CD14-positive monocyte (primary cell): ENCODE measurements around the gene FRS2. TPM values are rescaled to one million over a fixed set of nuclear protein-coding genes. Genes with fewer than 3 reads are reported as not detected.

ENCODE experiments used
- DNase-seq, 3 donors: peaks; one replicate each; pipeline ENCODE4 v3.0.0-alpha.2; 2011 to 2022
- H2AFZ ChIP-seq: 2 replicates; pipeline ENCODE4 v1.6.0; 2012; ENCODE audit warnings: mild to moderate bottlenecking, low read depth, low read length, inconsistent platforms; ENCODE audit not compliant: insufficient read depth, poor library complexity, severe bottlenecking
- H3K27ac ChIP-seq, 2 donors: 1 replicate in 1 of 2; 2 replicates in 1 of 2; pipeline ENCODE4 v1.5.1; 2012 to 2013; ENCODE audit warnings: low read length in 2 of 2, control low read depth in 1 of 2, inconsistent platforms in 1 of 2, low read depth in 1 of 2, mild to moderate bottlenecking in 1 of 2
- H3K27me3 ChIP-seq, 2 donors: one replicate each; pipeline versions ENCODE4 v1.6.0 to v1.6.1; 2011 to 2013; ENCODE audit warnings: low read length in 2 of 2; ENCODE audit not compliant: control insufficient read depth in 2 of 2, insufficient read depth in 2 of 2
- H3K36me3 ChIP-seq, 2 donors: replicated peaks in 1 of 2; 1 replicate in 1 of 2; 2 replicates in 1 of 2; pipeline versions ENCODE4 v1.5.1 to v1.6.1; 2012 to 2013; ENCODE audit warnings: low read length in 2 of 2, control low read depth in 1 of 2, inconsistent platforms in 1 of 2, mild to moderate bottlenecking in 1 of 2; ENCODE audit not compliant: insufficient read depth in 2 of 2, control insufficient read depth in 1 of 2
- H3K4me1 ChIP-seq, 2 donors: 1 replicate in 1 of 2; 2 replicates in 1 of 2; pipeline versions ENCODE4 v1.5.1 to v1.6.1; 2012 to 2013; ENCODE audit warnings: low read length in 2 of 2, control low read depth in 1 of 2, inconsistent platforms in 1 of 2, mild to moderate bottlenecking in 1 of 2, moderate library complexity in 1 of 2; ENCODE audit not compliant: insufficient read depth in 2 of 2, control insufficient read depth in 1 of 2
- H3K4me2 ChIP-seq: replicated peaks from 2 replicates; pipeline ENCODE3; 2012; ENCODE audit warnings: low read length, moderate library complexity, mild to moderate bottlenecking; ENCODE audit not compliant: poor library complexity, severe bottlenecking; ENCODE audit errors: extremely low read depth
- H3K4me3 ChIP-seq, 3 experiments: fragments of 200-600 bp in 1 of 3; sonication (generic) in 1 of 3; replicated peaks in 1 of 3; 1 replicate in 2 of 3; 2 replicates in 1 of 3; pipeline ENCODE4 v1.5.1; 2011 to 2013; ENCODE audit warnings: low read length in 3 of 3, mild to moderate bottlenecking in 3 of 3, control low read depth in 2 of 3, low read depth in 2 of 3, inconsistent platforms in 1 of 3, moderate library complexity in 1 of 3
- H3K79me2 ChIP-seq: 2 replicates; pipeline ENCODE4 v1.6.0; 2012; ENCODE audit warnings: mild to moderate bottlenecking, control low read depth, inconsistent platforms, low read length, moderate library complexity; ENCODE audit not compliant: insufficient read depth
- H3K9ac ChIP-seq: 2 replicates; pipeline ENCODE4 v1.6.0; 2017; ENCODE audit warnings: low read length, mild to moderate bottlenecking; ENCODE audit not compliant: insufficient read depth, poor library complexity, severe bottlenecking
- H3K9me3 ChIP-seq, 2 donors: replicated peaks in 1 of 2; 1 replicate in 1 of 2; 2 replicates in 1 of 2; pipeline versions ENCODE4 v1.5.1 to v1.6.1; 2012 to 2013; ENCODE audit warnings: low read length in 2 of 2, control low read depth in 1 of 2; ENCODE audit not compliant: control insufficient read depth in 1 of 2, insufficient read depth in 1 of 2
- H4K20me1 ChIP-seq: 2 replicates; pipeline ENCODE4 v1.6.0; 2012; ENCODE audit warnings: mild to moderate bottlenecking, low read length, control low read depth, moderate library complexity; ENCODE audit not compliant: insufficient read depth
- H3K27ac Mint-ChIP-seq, 7 donors: one replicate each; pipeline ENCODE4 v1.8.0; 2020; ENCODE audit warnings: mild to moderate bottlenecking in 7 of 7, mixed read lengths in 7 of 7, moderate library complexity in 6 of 7, inconsistent platforms in 2 of 7
- H3K27me3 Mint-ChIP-seq, 3 donors: one replicate each; pipeline ENCODE4 v1.8.0; 2021 to 2022; ENCODE audit warnings: low read depth in 3 of 3, mild to moderate bottlenecking in 3 of 3, mixed read lengths in 3 of 3, moderate library complexity in 3 of 3, inconsistent platforms in 1 of 3
- H3K36me3 Mint-ChIP-seq, 2 donors: one replicate each; pipeline ENCODE4 v1.8.0; 2020; ENCODE audit warnings: mixed read lengths in 2 of 2, inconsistent platforms in 1 of 2, mild to moderate bottlenecking in 1 of 2
- H3K4me1 Mint-ChIP-seq: one replicate; pipeline ENCODE4 v1.8.0; 2020; ENCODE audit warnings: mild to moderate bottlenecking, mixed read lengths
- H3K4me3 Mint-ChIP-seq, 2 donors: one replicate each; pipeline ENCODE4 v1.8.0; 2020; ENCODE audit warnings: mild to moderate bottlenecking in 2 of 2, mixed read lengths in 2 of 2, moderate library complexity in 1 of 2
- H3K9me3 Mint-ChIP-seq, 7 donors: one replicate each; pipeline ENCODE4 v1.8.0; 2020 to 2022; ENCODE audit warnings: mixed read lengths in 7 of 7, mild to moderate bottlenecking in 6 of 7, moderate library complexity in 6 of 7, inconsistent platforms in 2 of 7
- WGBS: methylation state at CpG from one replicate; pipeline ENCODE4 v1.1.5; 2013; ENCODE audit warnings: missing lambda C conversion rate; ENCODE audit not compliant: insufficient coverage; 5-methylcytosine and 5-hydroxymethylcytosine counted together
- intact Hi-C, 2 donors: fragments of 100-400 bp; cut with micrococcal nuclease; formaldehyde crosslinking; loops; one replicate each; pipeline versions ENCODE4 v1.15.0 to v1.15.1; 2023
- polyA plus RNA-seq, 3 donors: library from polyadenylated mRNA; depleted of rRNA in 1 of 3; unstranded in 2 of 3; stranded (reverse) in 1 of 3; fragments of 300-500 nt in 2 of 3; fragments of >200 nt in 1 of 3; fragmentation: Illumina TruSeq in 2 of 3; gene quantifications; 1 replicate in 2 of 3; 2 replicates in 1 of 3; pipeline ENCODE4 v1.2.3, GENCODE V29; 2012 to 2021
- TF ChIP-seq, protein P1 (sequence below): fragments of 200-600 bp; IDR thresholded peaks from one replicate; pipeline ENCODE4 v1.8.0; 2022; ENCODE audit warnings: antibody characterized with exemption, mild to moderate bottlenecking

FRS2 gene
- polyA plus RNA-seq, 3 donors, result 6.8 to 13.6 (median 13.0) TPM

DNA sequence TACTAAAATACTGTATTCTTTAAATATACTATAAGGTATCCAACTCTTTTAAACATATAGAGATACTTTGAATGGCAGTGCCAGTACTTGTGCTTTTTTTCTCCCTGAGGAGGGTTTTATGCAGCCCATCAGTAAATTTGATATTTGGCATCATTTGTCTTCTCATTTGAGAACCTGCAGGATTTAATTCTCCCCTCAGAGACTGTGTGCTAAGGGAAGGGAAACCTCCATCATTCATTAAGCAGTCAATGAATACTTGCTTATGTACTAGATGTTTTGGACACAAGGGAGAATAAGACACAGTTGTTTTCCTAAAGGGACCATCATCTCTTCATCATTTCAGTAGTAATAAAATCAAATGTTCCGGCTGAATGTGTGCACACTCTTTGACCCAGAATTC lies 40.8 kb downstream of the FRS2 start:
- Histone ChIP-seq H3K27ac (no peak overlapping the region), H3K79me2 (peaks cover 73% of the 10 kb centered on the region), H2AFZ (no peak overlapping the region), H3K9ac (no peak overlapping the region), H4K20me1 (peaks cover 92% of the 10 kb centered on the region), H3K27me3 (no peaks in the 10 kb centered on the region), H3K9me3 (no peaks in the 10 kb centered on the region), H3K36me3 (no peaks in the 10 kb centered on the region), H3K4me3 (no peak overlapping the region), H3K4me2 (no peak overlapping the region), H3K4me1 (peaks cover 0 to 3% of the 10 kb centered on the region in 2 donors)
- intact Hi-C loops, result no loop called here
- Mint-ChIP-seq H3K36me3 (peaks cover 4 to 5% of the 10 kb centered on the region in 2 donors), H3K27me3 (no peaks in the 10 kb centered on the region), H3K4me1 (peaks cover 21% of the 10 kb centered on the region), H3K4me3 (no peak overlapping the region), H3K27ac (no peak overlapping the region), H3K9me3 (no peaks in the 10 kb centered on the region)
- no CpG with 5 or more reads among the region's 1 CpG for WGBS
- DNase-seq, result no peak
- TF ChIP-seq, protein P1, sequence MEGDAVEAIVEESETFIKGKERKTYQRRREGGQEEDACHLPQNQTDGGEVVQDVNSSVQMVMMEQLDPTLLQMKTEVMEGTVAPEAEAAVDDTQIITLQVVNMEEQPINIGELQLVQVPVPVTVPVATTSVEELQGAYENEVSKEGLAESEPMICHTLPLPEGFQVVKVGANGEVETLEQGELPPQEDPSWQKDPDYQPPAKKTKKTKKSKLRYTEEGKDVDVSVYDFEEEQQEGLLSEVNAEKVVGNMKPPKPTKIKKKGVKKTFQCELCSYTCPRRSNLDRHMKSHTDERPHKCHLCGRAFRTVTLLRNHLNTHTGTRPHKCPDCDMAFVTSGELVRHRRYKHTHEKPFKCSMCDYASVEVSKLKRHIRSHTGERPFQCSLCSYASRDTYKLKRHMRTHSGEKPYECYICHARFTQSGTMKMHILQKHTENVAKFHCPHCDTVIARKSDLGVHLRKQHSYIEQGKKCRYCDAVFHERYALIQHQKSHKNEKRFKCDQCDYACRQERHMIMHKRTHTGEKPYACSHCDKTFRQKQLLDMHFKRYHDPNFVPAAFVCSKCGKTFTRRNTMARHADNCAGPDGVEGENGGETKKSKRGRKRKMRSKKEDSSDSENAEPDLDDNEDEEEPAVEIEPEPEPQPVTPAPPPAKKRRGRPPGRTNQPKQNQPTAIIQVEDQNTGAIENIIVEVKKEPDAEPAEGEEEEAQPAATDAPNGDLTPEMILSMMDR, result no peak

DNA sequence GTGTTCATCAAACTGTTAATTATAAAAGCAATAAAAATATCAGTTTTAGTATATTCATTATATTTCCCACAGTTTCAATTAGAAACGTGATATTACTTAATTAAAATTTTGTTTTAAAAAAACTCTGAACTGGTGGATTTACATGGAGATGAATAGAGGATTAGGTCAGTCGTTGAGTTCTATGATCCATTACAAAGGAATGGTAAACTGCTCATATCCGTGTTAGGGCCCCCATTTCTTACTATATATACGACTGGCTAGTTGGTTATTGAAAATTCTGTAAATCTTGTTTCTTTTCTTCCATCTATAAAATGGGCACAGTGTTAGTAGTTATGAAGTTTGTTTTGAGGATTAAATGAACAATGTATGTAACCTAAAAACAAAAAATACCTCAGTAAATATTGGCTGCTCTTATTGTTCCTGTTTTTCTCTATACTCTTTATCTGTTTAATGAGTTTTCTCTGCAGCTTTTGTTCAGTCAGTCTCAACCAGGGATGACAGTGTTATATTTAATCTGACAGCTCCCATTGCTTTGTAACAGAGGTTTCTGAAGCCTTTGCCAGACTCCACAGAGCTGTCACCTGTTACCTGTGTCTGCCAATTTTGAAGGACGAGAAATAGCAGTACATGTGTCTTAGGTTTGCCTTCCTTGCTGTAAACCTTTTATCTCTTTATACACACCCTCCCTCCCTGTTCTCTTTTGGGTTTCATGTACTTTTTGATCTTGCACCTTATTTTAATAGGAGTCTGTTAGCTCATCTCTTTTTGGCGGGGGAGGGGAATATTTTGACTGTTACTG lies 41.5 kb downstream of the FRS2 start:
- H3K9ac ChIP-seq, result no peak overlapping the region
- H3K27ac ChIP-seq, result no peak overlapping the region
- Mint-ChIP-seq H3K27ac (no peak overlapping the region), H3K4me3 (no peak overlapping the region), H3K36me3 (peaks cover 4 to 5% of the 10 kb centered on the region in 2 donors), H3K9me3 (no peaks in the 10 kb centered on the region), H3K4me1 (peaks cover 14% of the 10 kb centered on the region), H3K27me3 (no peaks in the 10 kb centered on the region)
- TF ChIP-seq, protein P1, result no peak
- no peaks in the 10 kb centered on the region for H3K9me3 ChIP-seq
- no CpG with 5 or more reads among the region's 6 CpGs for WGBS
- peaks cover 71% of the 10 kb centered on the region for H3K79me2 ChIP-seq
- intact Hi-C loops, result no loop called here
- DNase-seq, result no peak
- no peak overlapping the region for H3K4me3 ChIP-seq
- H2AFZ ChIP-seq, result no peak overlapping the region
- peaks cover 90% of the 10 kb centered on the region for H4K20me1 ChIP-seq
- no peaks in the 10 kb centered on the region for H3K4me1 ChIP-seq
- no peak overlapping the region for H3K4me2 ChIP-seq
- no peaks in the 10 kb centered on the region for H3K27me3 ChIP-seq
- no peaks in the 10 kb centered on the region for H3K36me3 ChIP-seq
